Measurements from ENCODE around the gene TRAP1.

The TRAP1 gene

DNA sequence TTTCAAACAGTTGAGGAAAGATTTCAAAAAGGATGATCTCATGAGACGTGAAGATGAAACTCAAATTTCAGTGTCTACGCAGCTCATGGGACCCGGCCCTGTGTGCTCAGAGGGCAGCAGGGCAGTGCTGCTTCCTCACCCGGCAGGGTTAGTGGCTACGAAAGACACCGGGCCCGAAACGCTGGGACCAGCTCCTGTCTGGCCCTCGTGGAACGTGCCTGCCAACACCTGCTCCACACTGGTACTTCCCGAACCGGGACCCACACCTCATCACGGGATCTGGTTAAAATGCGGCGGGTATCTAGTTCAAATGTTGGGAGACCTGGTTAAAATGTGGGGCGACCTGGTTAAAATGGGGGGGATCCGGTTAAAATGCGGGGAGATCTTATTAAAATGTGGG lies 44.1 kb downstream of the TRAP1 start:
- WGBS, 2 experiments (ENCODE audit: insufficient coverage in 2 of 2) = 95 to 96% methylated on average over 15 to 16 of the region's 18 CpGs
- H3K36me3 ChIP-seq (ENCODE audit: control insufficient read depth, insufficient read depth, low read length) = peaks cover 81% of the 10 kb centered on the region

DNA sequence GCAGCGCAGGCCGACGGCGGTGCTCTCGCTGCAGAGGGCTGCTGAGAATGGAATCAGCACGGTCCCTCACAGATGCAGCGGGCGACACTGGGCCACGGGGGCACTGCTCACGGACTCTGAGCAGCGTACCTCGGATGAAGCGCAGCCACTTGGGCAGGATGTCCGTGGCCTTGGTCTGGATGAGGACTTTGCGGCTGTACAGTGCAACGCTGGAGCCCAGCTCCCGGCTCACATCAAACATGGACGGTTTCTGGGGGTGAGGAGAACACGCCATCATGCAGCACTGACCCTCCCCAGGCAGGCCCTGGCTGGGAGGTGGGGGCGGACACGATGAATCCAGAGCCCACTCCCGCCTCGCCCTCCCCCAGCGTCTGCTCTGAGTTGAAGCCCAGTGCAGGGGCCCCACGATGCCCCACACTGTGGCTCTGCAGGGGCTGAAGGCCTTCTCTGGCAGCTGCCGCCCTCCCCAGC lies 44.7 kb downstream of the TRAP1 start:
- Histone ChIP-seq H3K9me3 (ENCODE audit: control insufficient read depth, low read length) (no peaks in the 10 kb centered on the region), H3K4me3 (ENCODE audit: extremely low read depth, insufficient read depth, low read length, poor library complexity, severe bottlenecking) (no peak overlapping the region), H3K27ac (ENCODE audit: low read depth, low read length, severe bottlenecking) (no peak overlapping the region), H3K36me3 (ENCODE audit: control insufficient read depth, insufficient read depth, low read length) (peaks cover 77% of the 10 kb centered on the region), H3K4me1 (ENCODE audit: control insufficient read depth, insufficient read depth, low read length, poor library complexity, severe bottlenecking) (peaks cover 6% of the 10 kb centered on the region)
- 94 to 96% methylated on average over 23 to 26 of the region's 26 CpGs for WGBS, 2 experiments (ENCODE audit: insufficient coverage in 2 of 2)

More for the DNA sequence above, 44.1 kb downstream of the TRAP1 start:
- Histone ChIP-seq H3K4me1 (ENCODE audit: control insufficient read depth, insufficient read depth, low read length, poor library complexity, severe bottlenecking) (peaks cover 6% of the 10 kb centered on the region), H3K9me3 (ENCODE audit: control insufficient read depth, low read length) (no peaks in the 10 kb centered on the region), H3K4me3 (ENCODE audit: extremely low read depth, insufficient read depth, low read length, poor library complexity, severe bottlenecking) (no peak overlapping the region), H3K27ac (ENCODE audit: low read depth, low read length, severe bottlenecking) (no peak overlapping the region)

DNA sequence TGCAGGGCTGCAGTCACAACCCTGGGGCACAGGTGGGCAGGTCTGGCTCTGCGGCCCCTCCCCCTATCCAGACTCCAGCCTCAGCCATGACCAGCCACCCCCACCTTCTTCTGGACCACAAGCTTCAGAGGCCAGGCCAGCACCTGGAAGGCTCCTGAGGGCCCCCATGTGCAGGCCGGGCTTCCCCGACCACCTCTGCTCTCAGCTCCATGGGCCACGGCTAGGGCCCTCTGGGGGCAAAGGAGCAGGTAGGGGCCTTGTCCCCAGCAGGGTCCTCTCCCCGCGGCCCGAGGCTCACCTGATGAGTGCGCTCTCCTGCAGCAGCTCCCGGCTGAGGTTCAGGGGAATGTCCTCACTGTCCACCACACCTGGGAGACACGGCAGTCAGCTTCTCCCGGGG lies 45.9 kb downstream of the TRAP1 start:
- 93 to 94% methylated on average over 9 to 10 of the region's 11 CpGs for WGBS, 2 experiments (ENCODE audit: insufficient coverage in 2 of 2)
- Histone ChIP-seq H3K36me3 (ENCODE audit: control insufficient read depth, insufficient read depth, low read length) (peaks cover 76% of the 10 kb centered on the region), H3K4me3 (ENCODE audit: extremely low read depth, insufficient read depth, low read length, poor library complexity, severe bottlenecking) (no peak overlapping the region)

DNA sequence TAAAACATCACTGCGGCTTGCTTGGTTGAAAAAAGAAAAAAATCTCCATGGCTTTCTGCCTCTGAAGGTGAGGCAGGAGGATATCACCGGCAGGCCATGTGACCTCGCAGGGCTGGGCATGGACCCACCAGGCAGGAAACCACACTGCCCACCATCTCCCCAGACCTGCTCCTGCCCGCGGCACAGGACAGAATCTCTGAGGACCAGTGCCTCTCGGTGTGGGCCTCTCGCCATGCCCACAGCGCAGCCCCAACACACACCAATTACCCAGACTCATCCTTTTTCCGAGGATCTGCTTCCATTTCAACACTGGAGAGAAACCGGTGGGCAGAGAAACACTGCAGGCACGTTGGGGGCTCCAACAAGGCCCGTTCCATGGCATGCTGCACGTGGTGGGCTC lies 46.6 kb downstream of the TRAP1 start:
- Histone ChIP-seq H3K27ac (ENCODE audit: low read depth, low read length, severe bottlenecking) (no peak overlapping the region), H3K36me3 (ENCODE audit: control insufficient read depth, insufficient read depth, low read length) (peaks cover 73% of the 10 kb centered on the region), H3K4me1 (ENCODE audit: control insufficient read depth, insufficient read depth, low read length, poor library complexity, severe bottlenecking) (no peaks in the 10 kb centered on the region), H3K9me3 (ENCODE audit: control insufficient read depth, low read length) (no peaks in the 10 kb centered on the region), H3K4me3 (ENCODE audit: extremely low read depth, insufficient read depth, low read length, poor library complexity, severe bottlenecking) (no peak overlapping the region)
- 94 to 99% methylated on average over 10 to 12 of the region's 13 CpGs for WGBS, 2 experiments (ENCODE audit: insufficient coverage in 2 of 2)

More for the DNA sequence above, 45.9 kb downstream of the TRAP1 start:
- no peaks in the 10 kb centered on the region for H3K9me3 ChIP-seq (ENCODE audit: control insufficient read depth, low read length)
- H3K4me1 ChIP-seq (ENCODE audit: control insufficient read depth, insufficient read depth, low read length, poor library complexity, severe bottlenecking) = no peaks in the 10 kb centered on the region
- H3K27ac ChIP-seq (ENCODE audit: low read depth, low read length, severe bottlenecking) = no peak overlapping the region

DNA sequence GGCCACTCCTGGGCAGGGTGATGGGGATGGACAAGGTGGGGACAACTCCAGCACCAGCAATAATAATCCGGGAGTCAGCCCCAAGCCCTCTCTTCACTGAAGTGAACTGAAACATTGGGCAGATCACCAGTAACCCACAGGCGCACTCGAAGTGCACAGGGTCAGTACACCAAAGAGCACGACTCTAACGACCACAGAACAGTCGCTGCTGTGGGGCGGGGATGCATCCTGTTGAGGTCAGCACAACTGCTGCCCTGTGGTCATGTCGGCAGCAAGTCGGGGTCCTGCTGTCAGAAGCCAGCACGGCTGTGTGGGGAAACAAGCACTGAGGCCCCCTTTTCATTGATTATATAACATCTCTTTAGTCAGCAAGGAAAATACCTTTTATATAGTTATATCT lies 48.2 kb downstream of the TRAP1 start:
- H3K36me3 ChIP-seq (ENCODE audit: control insufficient read depth, insufficient read depth, low read length) = peaks cover 76% of the 10 kb centered on the region
- no peak overlapping the region for H3K27ac ChIP-seq (ENCODE audit: low read depth, low read length, severe bottlenecking)
- H3K4me1 ChIP-seq (ENCODE audit: control insufficient read depth, insufficient read depth, low read length, poor library complexity, severe bottlenecking) = no peaks in the 10 kb centered on the region
- H3K9me3 ChIP-seq (ENCODE audit: control insufficient read depth, low read length) = no peaks in the 10 kb centered on the region
- no peak overlapping the region for H3K4me3 ChIP-seq (ENCODE audit: extremely low read depth, insufficient read depth, low read length, poor library complexity, severe bottlenecking)
- 91 to 94% methylated on average over 7 to 9 of the region's 10 CpGs for WGBS, 2 experiments (ENCODE audit: insufficient coverage in 2 of 2)

DNA sequence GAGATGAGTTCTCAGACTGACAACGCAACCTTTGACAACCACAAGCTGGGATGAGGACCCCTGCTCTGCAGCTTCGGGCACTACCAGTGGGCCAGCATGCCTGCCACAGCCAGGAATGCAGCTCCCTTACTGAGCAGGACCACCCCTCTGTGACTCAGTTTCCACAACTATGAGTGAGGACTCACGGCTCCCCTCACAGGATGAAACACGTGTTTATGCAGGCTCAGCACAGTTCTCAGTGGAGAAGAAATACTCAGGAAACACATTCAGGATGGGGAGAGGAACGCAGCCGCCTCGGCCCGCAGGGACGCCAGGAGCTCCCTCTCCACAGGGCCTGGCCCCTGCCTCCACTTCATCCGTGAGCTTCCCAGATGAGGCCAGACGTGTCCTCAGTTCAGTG lies 48.7 kb downstream of the TRAP1 start:
- 98% methylated on average over 7 to 11 of the region's 11 CpGs for WGBS, 2 experiments (ENCODE audit: insufficient coverage in 2 of 2)
- no peaks in the 10 kb centered on the region for H3K9me3 ChIP-seq (ENCODE audit: control insufficient read depth, low read length)
- H3K4me1 ChIP-seq (ENCODE audit: control insufficient read depth, insufficient read depth, low read length, poor library complexity, severe bottlenecking) = no peaks in the 10 kb centered on the region
- peaks cover 78% of the 10 kb centered on the region for H3K36me3 ChIP-seq (ENCODE audit: control insufficient read depth, insufficient read depth, low read length)
- H3K4me3 ChIP-seq (ENCODE audit: extremely low read depth, insufficient read depth, low read length, poor library complexity, severe bottlenecking) = no peak overlapping the region
- no peak overlapping the region for H3K27ac ChIP-seq (ENCODE audit: low read depth, low read length, severe bottlenecking)

DNA sequence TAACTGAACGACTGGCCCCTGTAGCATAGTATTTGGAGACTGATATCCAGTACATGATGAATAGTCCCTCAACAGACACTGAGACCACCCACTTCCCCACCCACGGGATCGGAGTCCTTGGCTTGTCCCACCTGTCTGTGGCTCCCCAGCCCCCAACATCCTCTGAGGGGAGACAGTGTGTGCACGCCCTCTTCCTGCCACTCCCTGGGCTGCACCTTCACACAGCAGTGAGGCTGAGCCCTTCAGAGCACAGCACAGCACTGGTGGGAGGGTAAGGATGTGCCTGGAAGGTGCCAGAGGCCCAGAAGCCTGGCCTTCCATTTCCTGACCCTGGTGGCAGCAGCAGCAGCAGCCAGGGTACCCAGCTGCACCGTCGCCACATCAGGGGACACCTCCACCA lies 51.8 kb downstream of the TRAP1 start:
- WGBS, 2 experiments (ENCODE audit: insufficient coverage in 2 of 2) = 89 to 92% methylated on average over 3 to 4 of the region's 6 CpGs
- H3K9me3 ChIP-seq (ENCODE audit: control insufficient read depth, low read length) = no peaks in the 10 kb centered on the region
- H3K4me1 ChIP-seq (ENCODE audit: control insufficient read depth, insufficient read depth, low read length, poor library complexity, severe bottlenecking) = no peaks in the 10 kb centered on the region
- H3K27ac ChIP-seq (ENCODE audit: low read depth, low read length, severe bottlenecking) = no peak overlapping the region
- no peak overlapping the region for H3K4me3 ChIP-seq (ENCODE audit: extremely low read depth, insufficient read depth, low read length, poor library complexity, severe bottlenecking)
- H3K36me3 ChIP-seq (ENCODE audit: control insufficient read depth, insufficient read depth, low read length) = peaks cover 80% of the 10 kb centered on the region

DNA sequence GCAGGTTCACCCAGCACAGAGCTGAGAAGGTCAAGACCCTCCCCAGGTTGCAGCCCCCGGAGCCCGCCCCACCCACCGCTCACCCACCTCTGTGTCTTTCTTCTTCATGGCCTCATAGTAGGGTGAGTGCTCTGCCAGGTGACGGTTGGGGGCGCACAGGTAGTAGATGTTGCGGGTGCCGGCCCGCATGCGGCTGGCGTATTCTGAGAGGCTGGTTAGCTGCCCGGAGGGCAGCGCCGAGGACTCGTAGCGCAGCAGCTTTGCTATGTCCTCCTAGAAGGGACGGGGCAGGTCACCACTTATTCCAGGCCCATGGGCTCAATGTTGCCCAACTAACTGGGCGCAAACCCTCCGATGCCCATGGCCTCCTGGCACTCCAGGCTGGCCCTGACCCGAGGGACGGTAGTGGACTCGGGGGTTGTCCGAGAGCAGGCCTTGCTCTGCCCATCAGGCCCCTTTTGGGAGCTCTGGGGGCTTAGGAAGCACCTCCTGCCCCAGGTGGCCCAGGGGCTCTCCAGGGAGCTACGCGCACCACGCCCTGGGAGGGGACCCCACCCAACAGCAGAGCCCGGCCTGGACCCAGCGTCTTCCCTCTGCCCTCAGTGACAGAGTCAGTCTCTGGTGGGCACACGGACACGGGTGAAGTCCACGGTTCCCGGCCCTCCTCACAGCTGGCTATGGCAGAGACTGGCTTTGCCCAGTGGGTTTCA lies 53.0 kb downstream of the TRAP1 start:
- H3K4me3 ChIP-seq (ENCODE audit: extremely low read depth, insufficient read depth, low read length, poor library complexity, severe bottlenecking) = no peak overlapping the region
- WGBS, 2 experiments (ENCODE audit: insufficient coverage in 2 of 2) = 96 to 97% methylated on average over 26 to 27 of the region's 31 CpGs
- H3K4me1 ChIP-seq (ENCODE audit: control insufficient read depth, insufficient read depth, low read length, poor library complexity, severe bottlenecking) = no peaks in the 10 kb centered on the region
- no peak overlapping the region for H3K27ac ChIP-seq (ENCODE audit: low read depth, low read length, severe bottlenecking)
- no peaks in the 10 kb centered on the region for H3K9me3 ChIP-seq (ENCODE audit: control insufficient read depth, low read length)
- H3K36me3 ChIP-seq (ENCODE audit: control insufficient read depth, insufficient read depth, low read length) = peaks cover 83% of the 10 kb centered on the region

DNA sequence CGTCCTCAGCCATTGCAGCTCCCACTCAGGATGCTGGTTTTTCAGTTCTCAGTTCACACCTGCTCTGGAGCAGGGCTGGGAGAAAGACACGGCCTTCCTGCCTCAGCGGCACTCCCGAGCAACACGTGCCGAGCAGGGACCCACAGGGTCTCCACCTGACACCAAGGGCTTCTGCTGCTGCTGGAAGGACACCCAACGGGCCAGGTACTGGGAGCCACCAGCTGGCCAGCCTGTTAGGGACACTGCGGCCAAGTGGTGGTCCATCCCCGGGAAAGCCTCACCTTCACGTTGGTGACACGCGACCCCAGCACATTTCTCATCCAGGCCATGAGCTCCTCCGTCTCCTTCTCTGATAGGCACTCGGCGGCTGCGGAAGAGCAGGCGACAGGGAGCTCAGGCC lies 54.7 kb downstream of the TRAP1 start:
- no peaks in the 10 kb centered on the region for H3K4me1 ChIP-seq (ENCODE audit: control insufficient read depth, insufficient read depth, low read length, poor library complexity, severe bottlenecking)
- H3K36me3 ChIP-seq (ENCODE audit: control insufficient read depth, insufficient read depth, low read length) = peaks cover 87% of the 10 kb centered on the region
- no peak overlapping the region for H3K4me3 ChIP-seq (ENCODE audit: extremely low read depth, insufficient read depth, low read length, poor library complexity, severe bottlenecking)
- no peak overlapping the region for H3K27ac ChIP-seq (ENCODE audit: low read depth, low read length, severe bottlenecking)
- WGBS, 2 experiments (ENCODE audit: insufficient coverage in 2 of 2) = 97 to 98% methylated on average over 14 to 17 of the region's 17 CpGs
- no peaks in the 10 kb centered on the region for H3K9me3 ChIP-seq (ENCODE audit: control insufficient read depth, low read length)

DNA sequence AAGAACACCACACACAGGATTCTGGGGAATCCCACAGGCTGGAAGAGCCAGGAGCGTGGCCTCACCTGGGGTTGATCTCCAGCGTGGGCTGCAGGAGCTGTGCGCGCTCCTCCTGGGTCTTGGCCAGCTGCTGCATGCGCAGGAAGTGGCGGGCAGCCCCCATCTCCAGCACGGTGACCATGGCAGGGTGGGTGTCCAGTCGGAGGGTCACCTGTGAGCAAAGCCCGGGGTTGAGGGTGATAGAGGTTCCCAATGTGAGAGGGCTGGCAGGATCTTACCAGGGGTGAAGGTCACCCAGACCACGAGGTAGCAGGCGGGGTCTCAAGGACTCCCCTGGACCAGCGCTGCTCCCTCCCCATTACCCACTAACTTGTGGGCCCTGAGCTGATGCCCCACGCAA lies 55.4 kb downstream of the TRAP1 start:
- H3K4me1 ChIP-seq (ENCODE audit: control insufficient read depth, insufficient read depth, low read length, poor library complexity, severe bottlenecking) = no peaks in the 10 kb centered on the region
- H3K4me3 ChIP-seq (ENCODE audit: extremely low read depth, insufficient read depth, low read length, poor library complexity, severe bottlenecking) = no peak overlapping the region
- WGBS, 2 experiments (ENCODE audit: insufficient coverage in 2 of 2) = 96 to 98% methylated on average over 10 to 12 of the region's 13 CpGs
- no peak overlapping the region for H3K27ac ChIP-seq (ENCODE audit: low read depth, low read length, severe bottlenecking)
- peaks cover 89% of the 10 kb centered on the region for H3K36me3 ChIP-seq (ENCODE audit: control insufficient read depth, insufficient read depth, low read length)
- no peaks in the 10 kb centered on the region for H3K9me3 ChIP-seq (ENCODE audit: control insufficient read depth, low read length)

DNA sequence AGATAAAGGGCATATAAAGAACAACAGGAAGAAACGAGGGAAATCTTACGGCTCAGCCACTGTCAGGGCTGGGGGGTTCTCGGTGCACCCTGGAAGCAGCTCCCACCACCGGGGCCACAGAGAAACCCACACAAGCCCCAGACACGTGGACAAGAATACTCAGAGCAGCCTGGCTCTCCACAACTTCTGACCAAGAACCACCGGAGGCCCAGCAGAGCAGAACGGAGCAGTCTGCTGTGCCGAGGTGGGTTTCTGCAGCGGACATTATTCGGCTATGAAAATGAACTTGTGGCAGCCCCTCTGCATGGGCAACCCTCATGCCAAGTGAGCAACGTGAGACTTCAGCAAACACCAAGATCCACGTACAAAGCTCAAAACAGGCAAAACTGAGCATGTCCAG lies 56.0 kb downstream of the TRAP1 start:
- Histone ChIP-seq H3K36me3 (ENCODE audit: control insufficient read depth, insufficient read depth, low read length) (peaks cover 93% of the 10 kb centered on the region), H3K27ac (ENCODE audit: low read depth, low read length, severe bottlenecking) (no peak overlapping the region), H3K4me3 (ENCODE audit: extremely low read depth, insufficient read depth, low read length, poor library complexity, severe bottlenecking) (no peak overlapping the region), H3K4me1 (ENCODE audit: control insufficient read depth, insufficient read depth, low read length, poor library complexity, severe bottlenecking) (no peaks in the 10 kb centered on the region), H3K9me3 (ENCODE audit: control insufficient read depth, low read length) (no peaks in the 10 kb centered on the region)
- WGBS, 2 experiments (ENCODE audit: insufficient coverage in 2 of 2) = 93 to 95% methylated on average over 11 to 12 of the region's 12 CpGs

Data from mesodermal cell (in vitro differentiated cells).